ENCODE measurements around the gene C3orf18. TPM values are rescaled to one million over a fixed set of nuclear protein-coding genes. Genes with fewer than 3 reads are reported as not detected.

Gene C3orf18
- total RNA-seq, 1 experiment from 2014 or later, result 5.0 TPM

- no peaks in the 10 kb centered on the region for H3K27me3 ChIP-seq (ENCODE audit: control insufficient read depth, insufficient read depth, low read length)
- in situ Hi-C loops (cut with HindIII; ENCODE audit: low pct_unique_long_range_greater_than_20kb, low sequenced_read_pairs) (no loop called here), intact Hi-C loops (cut with micrococcal nuclease; ENCODE audit: unreplicated experiment) (no loop called here)
- no peak overlapping the region for H3K4me3 ChIP-seq (ENCODE audit: low read depth in 2 of 2, low read length in 2 of 2)
- TF ChIP-seq REST (IDR thresholded peaks at IDR 0.05; ENCODE audit: insufficient read depth in 1 of 2, low read depth in 2 of 2, low read length in 1 of 2) (no peak), POLR2AphosphoS5 (IDR thresholded peaks at IDR 0.05; ENCODE audit: low read depth, low read length) (no peak), SIN3A (IDR thresholded peaks at IDR 0.05; ENCODE audit: borderline replicate concordance, insufficient read depth, low read depth, low read length) (no peak), TCF7L2 (IDR thresholded peaks at IDR 0.05; ENCODE audit: low read depth, low read length) (no peak), CTCF (IDR thresholded peaks at IDR 0.05) (no peak)
- H3K27ac ChIP-seq (ENCODE audit: low read length), result no peak overlapping the region
- ChIA-PET CTCF (interaction anchor here (0.7 kb wide), 1 partner anchor 187 kb away, joined by 5 read pairs; no protein-coding TSS in a partner anchor), POLR2A (no interaction called here)
- DNase-seq (ENCODE audit: low read depth, low spot score) (no peak), ATAC-seq (no peak)
- H3K4me1 ChIP-seq (ENCODE audit: control insufficient read depth, insufficient read depth, low read length), result no peaks in the 10 kb centered on the region
- H3K36me3 ChIP-seq (ENCODE audit: control insufficient read depth, insufficient read depth, low read length), result no peaks in the 10 kb centered on the region
- no peaks in the 10 kb centered on the region for H3K9me3 ChIP-seq (ENCODE audit: control insufficient read depth, insufficient read depth, low read depth, low read length)
- no TSS peak for BruUV-seq (replicated peaks)
These were observed 30.0 kb downstream of the C3orf18 start for GRCh38 chr3:50537421-50538129.

- ChIA-PET CTCF (no interaction called here), POLR2A (no interaction called here)
- ATAC-seq, result no peak
- no peak for DNase-seq (ENCODE audit: low read depth, low spot score)
- BruUV-seq (replicated peaks), result no TSS peak
- in situ Hi-C loops (cut with HindIII; ENCODE audit: low pct_unique_long_range_greater_than_20kb, low sequenced_read_pairs) (no loop called here), intact Hi-C loops (cut with micrococcal nuclease; ENCODE audit: unreplicated experiment) (no loop called here)
- no peak for TF ChIP-seq POLR2AphosphoS5 (IDR thresholded peaks at IDR 0.05; ENCODE audit: low read depth, low read length)
- TF ChIP-seq CTCF (IDR thresholded peaks at IDR 0.05), result no peak
- Histone ChIP-seq H3K36me3 (ENCODE audit: control insufficient read depth, insufficient read depth, low read length) (no peaks in the 10 kb centered on the region), H3K27ac (ENCODE audit: low read length) (no peak overlapping the region), H3K27me3 (ENCODE audit: control insufficient read depth, insufficient read depth, low read length) (no peaks in the 10 kb centered on the region), H3K9me3 (ENCODE audit: control insufficient read depth, insufficient read depth, low read depth, low read length) (no peaks in the 10 kb centered on the region), H3K4me1 (ENCODE audit: control insufficient read depth, insufficient read depth, low read length) (no peaks in the 10 kb centered on the region), H3K4me3 (ENCODE audit: low read depth in 2 of 2, low read length in 2 of 2) (no peak overlapping the region)
These were observed 30.9 kb downstream of the C3orf18 start for GRCh38 chr3:50536471-50537180.

Data from Panc1 (cell line).